Measurements from ENCODE around the gene CDKL4. TPM values are rescaled to one million over a fixed set of nuclear protein-coding genes. Genes with fewer than 3 reads are reported as not detected.

The CDKL4 gene
- total RNA-seq, 1 experiment from 2014 or later, result 0.46 TPM

DNA sequence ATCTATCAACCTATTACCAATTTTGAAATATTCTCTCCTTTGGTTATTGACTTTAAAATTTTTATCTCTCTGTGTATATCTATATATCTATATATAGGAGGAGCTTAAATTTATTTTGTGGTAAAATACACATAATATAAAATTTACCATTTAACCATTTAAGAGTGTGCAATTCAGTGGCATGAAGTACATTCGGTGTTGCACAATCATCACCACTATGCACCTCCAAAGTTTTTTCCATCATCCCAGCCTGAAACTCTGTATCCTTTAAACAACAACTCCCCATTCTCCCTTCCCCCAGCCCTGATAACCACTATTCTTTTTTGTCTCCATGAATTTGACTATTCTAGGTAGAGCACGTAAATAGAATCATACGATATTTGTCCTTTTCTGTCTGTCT, 49.1 kb downstream of the CDKL4 start (continued):
- TF ChIP-seq OVOL2 (CRISPR knock-in tag; IDR thresholded peaks at IDR 0.05; ENCODE audit: borderline replicate concordance), result no peak
- no peak for TF ChIP-seq ESRRA (CRISPR knock-in tag; IDR thresholded peaks at IDR 0.05; ENCODE audit: borderline replicate concordance)

DNA sequence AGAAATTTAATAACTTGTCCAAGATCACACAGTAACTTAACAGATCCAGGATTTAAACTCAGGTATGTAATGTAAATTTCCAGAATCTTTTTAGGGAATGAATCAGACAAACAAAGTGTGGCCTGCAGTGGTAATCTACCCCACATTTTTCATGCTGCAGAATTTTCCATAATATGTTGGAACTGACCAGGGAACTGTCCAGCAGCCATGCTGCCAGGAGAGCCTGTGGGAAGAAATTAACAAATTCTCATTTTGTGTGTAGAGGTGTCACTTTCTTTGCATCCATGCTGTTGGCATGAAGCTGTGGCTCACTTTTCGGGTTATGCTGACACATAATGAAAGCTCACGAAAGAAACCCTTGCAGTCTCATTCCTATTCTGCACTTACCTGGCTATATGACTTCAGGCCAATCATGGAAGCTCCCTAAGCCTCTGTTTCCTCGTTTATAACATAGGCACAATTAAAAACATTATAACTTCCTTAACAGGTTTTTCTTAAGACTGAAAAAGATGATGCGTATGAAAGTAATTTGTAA, 54.7 kb downstream of the CDKL4 start:
- H3K27me3 Mint-ChIP-seq (ENCODE audit: low read depth), result no peaks in the 10 kb centered on the region
- DNase-seq (ENCODE audit: low spot score), result no peak
- ATAC-seq, result no peak
- TF ChIP-seq, protein P1, sequence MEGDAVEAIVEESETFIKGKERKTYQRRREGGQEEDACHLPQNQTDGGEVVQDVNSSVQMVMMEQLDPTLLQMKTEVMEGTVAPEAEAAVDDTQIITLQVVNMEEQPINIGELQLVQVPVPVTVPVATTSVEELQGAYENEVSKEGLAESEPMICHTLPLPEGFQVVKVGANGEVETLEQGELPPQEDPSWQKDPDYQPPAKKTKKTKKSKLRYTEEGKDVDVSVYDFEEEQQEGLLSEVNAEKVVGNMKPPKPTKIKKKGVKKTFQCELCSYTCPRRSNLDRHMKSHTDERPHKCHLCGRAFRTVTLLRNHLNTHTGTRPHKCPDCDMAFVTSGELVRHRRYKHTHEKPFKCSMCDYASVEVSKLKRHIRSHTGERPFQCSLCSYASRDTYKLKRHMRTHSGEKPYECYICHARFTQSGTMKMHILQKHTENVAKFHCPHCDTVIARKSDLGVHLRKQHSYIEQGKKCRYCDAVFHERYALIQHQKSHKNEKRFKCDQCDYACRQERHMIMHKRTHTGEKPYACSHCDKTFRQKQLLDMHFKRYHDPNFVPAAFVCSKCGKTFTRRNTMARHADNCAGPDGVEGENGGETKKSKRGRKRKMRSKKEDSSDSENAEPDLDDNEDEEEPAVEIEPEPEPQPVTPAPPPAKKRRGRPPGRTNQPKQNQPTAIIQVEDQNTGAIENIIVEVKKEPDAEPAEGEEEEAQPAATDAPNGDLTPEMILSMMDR (IDR thresholded peaks at IDR 0.05), result no peak
- no peak for TF ChIP-seq NFYB (CRISPR knock-in tag; conservative IDR thresholded peaks at IDR 0.05; ENCODE audit: low read depth)
- TF ChIP-seq, protein P2, sequence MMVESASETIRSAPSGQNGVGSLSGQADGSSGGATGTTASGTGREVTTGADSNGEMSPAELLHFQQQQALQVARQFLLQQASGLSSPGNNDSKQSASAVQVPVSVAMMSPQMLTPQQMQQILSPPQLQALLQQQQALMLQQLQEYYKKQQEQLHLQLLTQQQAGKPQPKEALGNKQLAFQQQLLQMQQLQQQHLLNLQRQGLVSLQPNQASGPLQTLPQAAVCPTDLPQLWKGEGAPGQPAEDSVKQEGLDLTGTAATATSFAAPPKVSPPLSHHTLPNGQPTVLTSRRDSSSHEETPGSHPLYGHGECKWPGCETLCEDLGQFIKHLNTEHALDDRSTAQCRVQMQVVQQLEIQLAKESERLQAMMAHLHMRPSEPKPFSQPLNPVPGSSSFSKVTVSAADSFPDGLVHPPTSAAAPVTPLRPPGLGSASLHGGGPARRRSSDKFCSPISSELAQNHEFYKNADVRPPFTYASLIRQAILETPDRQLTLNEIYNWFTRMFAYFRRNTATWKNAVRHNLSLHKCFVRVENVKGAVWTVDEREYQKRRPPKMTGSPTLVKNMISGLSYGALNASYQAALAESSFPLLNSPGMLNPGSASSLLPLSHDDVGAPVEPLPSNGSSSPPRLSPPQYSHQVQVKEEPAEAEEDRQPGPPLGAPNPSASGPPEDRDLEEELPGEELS (CRISPR knock-in tag; IDR thresholded peaks at IDR 0.05), result no peak
- TF ChIP-seq, protein P3, sequence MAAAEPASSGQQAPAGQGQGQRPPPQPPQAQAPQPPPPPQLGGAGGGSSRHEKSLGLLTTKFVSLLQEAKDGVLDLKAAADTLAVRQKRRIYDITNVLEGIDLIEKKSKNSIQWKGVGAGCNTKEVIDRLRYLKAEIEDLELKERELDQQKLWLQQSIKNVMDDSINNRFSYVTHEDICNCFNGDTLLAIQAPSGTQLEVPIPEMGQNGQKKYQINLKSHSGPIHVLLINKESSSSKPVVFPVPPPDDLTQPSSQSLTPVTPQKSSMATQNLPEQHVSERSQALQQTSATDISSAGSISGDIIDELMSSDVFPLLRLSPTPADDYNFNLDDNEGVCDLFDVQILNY (CRISPR knock-in tag; IDR thresholded peaks at IDR 0.05), result no peak
- TF ChIP-seq SP1 (CRISPR knock-in tag; conservative IDR thresholded peaks at IDR 0.05), result no peak
- TF ChIP-seq ZNF423 (CRISPR knock-in tag; IDR thresholded peaks at IDR 0.05), result no peak
- H3K4me1 Mint-ChIP-seq, result no peaks in the 10 kb centered on the region
- no peaks in the 10 kb centered on the region; the same call in 1 of the 2 replicates for H3K9me3 Mint-ChIP-seq
- ChIA-PET POLR2A (no interaction called here), CTCF (interaction anchor here (0.6 kb wide), 1 partner anchor 8 kb away, joined by 6 read pairs; no protein-coding TSS in a partner anchor)
- H3K27ac Mint-ChIP-seq, result no peak overlapping the region
- no peaks in the 10 kb centered on the region for H3K36me3 Mint-ChIP-seq
- no peak overlapping the region for H3K4me3 Mint-ChIP-seq

DNA sequence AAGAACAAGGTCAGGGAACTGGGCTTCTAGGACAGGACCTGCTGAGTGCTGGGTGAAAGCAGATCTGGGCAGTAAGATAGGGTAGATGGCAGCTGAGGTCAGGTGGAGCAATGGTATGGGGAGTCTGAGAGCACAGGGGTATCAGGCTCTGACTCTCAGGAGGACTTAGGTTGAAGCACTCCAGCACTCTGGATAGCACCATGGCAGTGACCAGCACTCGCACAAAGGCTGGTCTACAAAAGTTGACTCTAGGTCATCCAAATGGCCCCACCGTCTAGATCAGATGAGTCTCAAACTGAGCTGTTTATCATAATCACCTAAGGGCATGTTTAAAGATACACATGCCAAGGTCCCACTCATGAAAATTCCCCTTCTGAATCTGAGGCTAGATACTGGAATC, 60.1 kb downstream of the CDKL4 start:
- peaks cover 5% of the 10 kb centered on the region; the same call in 1 of the 2 replicates for H3K9me3 Mint-ChIP-seq
- no peak for ATAC-seq
- ChIA-PET CTCF (interaction anchor here (1.4 kb wide), 1 partner anchor 60 kb away, joined by 4 read pairs; no protein-coding TSS in a partner anchor), POLR2A (no interaction called here)
- no peak overlapping the region for H3K27ac Mint-ChIP-seq
- H3K4me1 Mint-ChIP-seq, result peaks cover 4% of the 10 kb centered on the region; the same call in 1 of the 2 replicates
- no peak for DNase-seq (ENCODE audit: low spot score)
- no peaks in the 10 kb centered on the region for H3K36me3 Mint-ChIP-seq
- no peak overlapping the region for H3K4me3 Mint-ChIP-seq
- H3K27me3 Mint-ChIP-seq (ENCODE audit: low read depth), result no peaks in the 10 kb centered on the region
- TF ChIP-seq NFYB (CRISPR knock-in tag; conservative IDR thresholded peaks at IDR 0.05; ENCODE audit: low read depth), result no peak
- no peak for TF ChIP-seq ZNF317 (CRISPR knock-in tag; IDR thresholded peaks at IDR 0.05; ENCODE audit: borderline replicate concordance, low read depth)
- TF ChIP-seq, protein P1 (IDR thresholded peaks at IDR 0.05), result no peak
- TF ChIP-seq ZBTB21 (CRISPR knock-in tag; IDR thresholded peaks at IDR 0.05; ENCODE audit: borderline replicate concordance), result no peak
- TF ChIP-seq GRHL2 (CRISPR knock-in tag; IDR thresholded peaks at IDR 0.05; ENCODE audit: insufficient replicate concordance, severe bottlenecking), result no peak
- TF ChIP-seq JAZF1 (CRISPR knock-in tag; IDR thresholded peaks at IDR 0.05), result no peak
- TF ChIP-seq, protein P2 (CRISPR knock-in tag; IDR thresholded peaks at IDR 0.05), result no peak
- TF ChIP-seq TEAD1 (CRISPR knock-in tag; IDR thresholded peaks at IDR 0.05), result no peak
- TF ChIP-seq, protein P4, sequence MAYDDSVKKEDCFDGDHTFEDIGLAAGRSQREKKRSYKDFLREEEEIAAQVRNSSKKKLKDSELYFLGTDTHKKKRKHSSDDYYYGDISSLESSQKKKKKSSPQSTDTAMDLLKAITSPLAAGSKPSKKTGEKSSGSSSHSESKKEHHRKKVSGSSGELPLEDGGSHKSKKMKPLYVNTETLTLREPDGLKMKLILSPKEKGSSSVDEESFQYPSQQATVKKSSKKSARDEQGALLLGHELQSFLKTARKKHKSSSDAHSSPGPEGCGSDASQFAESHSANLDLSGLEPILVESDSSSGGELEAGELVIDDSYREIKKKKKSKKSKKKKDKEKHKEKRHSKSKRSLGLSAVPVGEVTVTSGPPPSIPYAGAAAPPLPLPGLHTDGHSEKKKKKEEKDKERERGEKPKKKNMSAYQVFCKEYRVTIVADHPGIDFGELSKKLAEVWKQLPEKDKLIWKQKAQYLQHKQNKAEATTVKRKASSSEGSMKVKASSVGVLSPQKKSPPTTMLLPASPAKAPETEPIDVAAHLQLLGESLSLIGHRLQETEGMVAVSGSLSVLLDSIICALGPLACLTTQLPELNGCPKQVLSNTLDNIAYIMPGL (CRISPR knock-in tag; IDR thresholded peaks at IDR 0.05), result no peak
- TF ChIP-seq OVOL2 (CRISPR knock-in tag; IDR thresholded peaks at IDR 0.05; ENCODE audit: borderline replicate concordance), result no peak
- TF ChIP-seq MXD4 (CRISPR knock-in tag; IDR thresholded peaks at IDR 0.05; ENCODE audit: borderline replicate concordance), result no peak
- no peak for TF ChIP-seq ZNF423 (CRISPR knock-in tag; IDR thresholded peaks at IDR 0.05)
- TF ChIP-seq ZNF121 (CRISPR knock-in tag; IDR thresholded peaks at IDR 0.05), result no peak

All from WTC11 (cell line).